Measurements from ENCODE around the gene PIK3R2.
"Not testable (repeated sequence)": the region's sequence is repeated elsewhere in the genome, so short reads cannot be mapped to it uniquely, and the experiment has no call there.

PIK3R2 gene

GRCh38 chr19:18156268-18156667 lies 3.3 kb downstream of the PIK3R2 start:
- no peak for DNase-seq

- DNase-seq = peak; percentile 96
These were observed 4.0 kb downstream of the PIK3R2 start for GRCh38 chr19:18156841-18157464.

GRCh38 chr19:18157465-18158063 lies 4.6 kb downstream of the PIK3R2 start:
- DNase-seq = peak; percentile 90

GRCh38 chr19:18158467-18158866 lies 5.5 kb downstream of the PIK3R2 start:
- DNase-seq = no peak

- not testable (repeated sequence) for DNase-seq
These were observed 6.2 kb downstream of the PIK3R2 start for GRCh38 chr19:18159059-18159616.

GRCh38 chr19:18159810-18160209 lies 6.8 kb downstream of the PIK3R2 start:
- DNase-seq = no peak

GRCh38 chr19:18160493-18160970 lies 7.6 kb downstream of the PIK3R2 start:
- no peak for DNase-seq

GRCh38 chr19:18160971-18161635 lies 8.1 kb downstream of the PIK3R2 start:
- peak; percentile 13 for DNase-seq

- DNase-seq = no peak
These were observed 8.7 kb downstream of the PIK3R2 start for GRCh38 chr19:18161636-18162002.

- no peak for DNase-seq
These were observed 11.1 kb downstream of the PIK3R2 start for GRCh38 chr19:18164072-18164471.

- no peak for DNase-seq
These were observed 13.0 kb downstream of the PIK3R2 start for GRCh38 chr19:18165794-18166544.

GRCh38 chr19:18167011-18167410 lies 14.0 kb downstream of the PIK3R2 start:
- DNase-seq = no peak

- no peak for DNase-seq
These were observed 15.1 kb downstream of the PIK3R2 start for GRCh38 chr19:18167975-18168645.

- no peak for DNase-seq
These were observed 15.9 kb downstream of the PIK3R2 start for GRCh38 chr19:18168673-18169381.

- DNase-seq = no peak
These were observed 17.8 kb downstream of the PIK3R2 start for GRCh38 chr19:18170714-18171255.

- no peak for DNase-seq
These were observed 18.8 kb downstream of the PIK3R2 start for GRCh38 chr19:18171605-18172327.

- no peak for DNase-seq
These were observed 19.5 kb downstream of the PIK3R2 start for GRCh38 chr19:18172331-18173053.

- DNase-seq = no peak
These were observed 20.1 kb downstream of the PIK3R2 start for GRCh38 chr19:18173054-18173571.

GRCh38 chr19:18173572-18174288 lies 20.8 kb downstream of the PIK3R2 start, which contains the start of gene IFI30:
Gene IFI30, plus strand, starts transcription at chr19:18173813. Its CDS starts 29 bp downstream, at chr19:18173842.
- DNase-seq = peak; percentile 68
